A673 (cell line): ENCODE results near the gene CNNM2. TPM values are rescaled to one million over a fixed set of nuclear protein-coding genes. Genes with fewer than 3 reads are reported as not detected.
"Not testable (repeated sequence)": the region's sequence is repeated elsewhere in the genome, so short reads cannot be mapped to it uniquely, and the experiment has no call there.

Experiments
- BruUV-seq: library from RNA; stranded (reverse); fragments of 400-500 nt; replicated peaks from 2 replicates; lab custom pipeline; 2021; lab: Mats Ljungman, UMichigan
- CTCF ChIA-PET: fragments of 300-600 bp; sonication (Branson Sonifier 250); formaldehyde crosslinking; loops from one replicate; lab custom pipeline; 2022; ENCODE audit warnings: antibody characterized with exemption; lab: Charles Lee
- POLR2A ChIA-PET: fragments of 300-600 bp; sonication (Branson Sonifier 250); formaldehyde crosslinking; loops from one replicate; lab custom pipeline; 2022; ENCODE audit warnings: antibody characterized with exemption; ENCODE audit not compliant: low non-redundant PET; lab: Charles Lee
- DNase-seq: peaks from one replicate; pipeline ENCODE4 v3.0.0-alpha.2; 2015; ENCODE audit warnings: low spot score
- H3K27ac ChIP-seq: fragments of 200-600 bp; sonication (generic); 2 replicates; pipeline ENCODE4 v1.5.1; 2016; ENCODE audit warnings: mixed run types, low read depth, mild to moderate bottlenecking, mixed read lengths, antibody characterized with exemption, low read length; ENCODE audit not compliant: poor library complexity, severe bottlenecking
- H3K27me3 ChIP-seq: fragments of 200-600 bp; sonication (generic); replicated peaks from 2 replicates; pipeline ENCODE4 v1.6.1; 2017; ENCODE audit warnings: mixed run types, low read depth, mild to moderate bottlenecking, mixed read lengths, antibody characterized with exemption, low read length; ENCODE audit not compliant: insufficient read depth, poor library complexity
- H3K36me3 ChIP-seq: fragments of 200-600 bp; sonication (generic); 2 replicates; pipeline ENCODE4 v1.6.1; 2016; ENCODE audit warnings: mixed run types, mild to moderate bottlenecking, mixed read lengths, antibody characterized with exemption, low read length; ENCODE audit not compliant: insufficient read depth, poor library complexity, severe bottlenecking
- H3K4me1 ChIP-seq: fragments of 200-600 bp; sonication (generic); 2 replicates; pipeline ENCODE4 v1.6.1; 2017; ENCODE audit warnings: mixed run types, mild to moderate bottlenecking, mixed read lengths, antibody characterized with exemption, low read length; ENCODE audit not compliant: insufficient read depth, poor library complexity, severe bottlenecking
- H3K4me3 ChIP-seq: fragments of 200-600 bp; sonication (generic); 2 replicates; pipeline ENCODE4 v1.5.1; 2016; ENCODE audit warnings: low read depth, mixed run types, mild to moderate bottlenecking, mixed read lengths, low read length; ENCODE audit not compliant: poor library complexity, severe bottlenecking
- H3K9me3 ChIP-seq: fragments of 200-600 bp; sonication (generic); 2 replicates; pipeline ENCODE4 v1.6.1; 2016; ENCODE audit warnings: mixed run types, low read depth, mild to moderate bottlenecking, mixed read lengths, antibody characterized with exemption, low read length; ENCODE audit not compliant: poor library complexity, severe bottlenecking
- CTCF ChIP-seq: fragments of 300-800, 200-600 bp; sonication (generic); conservative IDR thresholded peaks from 2 replicates; pipeline ENCODE4 v1.5.1; 2017; ENCODE audit warnings: low read depth, mild to moderate bottlenecking, antibody characterized with exemption, low read length, moderate library complexity, mixed read lengths
- EZH2 ChIP-seq: fragments of 200-600 bp; sonication (generic); IDR thresholded peaks from 2 replicates; pipeline ENCODE4 v1.6.1; 2017; ENCODE audit warnings: borderline replicate concordance, low read depth, mild to moderate bottlenecking, mixed read lengths, antibody characterized with exemption, low read length; ENCODE audit not compliant: poor library complexity, severe bottlenecking
- intact Hi-C: fragments of 100-400 bp; cut with micrococcal nuclease; formaldehyde crosslinking; loops from one replicate; pipeline ENCODE4 v1.10.0; 2022; ENCODE audit not compliant: unreplicated experiment
- total RNA-seq: library from RNA; stranded (reverse); gene quantifications from 2 replicates; pipeline ENCODE4 v1.2.3, GENCODE V29; 2021

CNNM2 gene
- total RNA-seq, 1 experiment from 2014 or later, result 4.8 TPM

- Histone ChIP-seq H3K27me3 (no peaks in the 10 kb centered on the region), H3K9me3 (no peaks in the 10 kb centered on the region), H3K36me3 (no peaks in the 10 kb centered on the region), H3K27ac (no peak overlapping the region), H3K4me1 (no peaks in the 10 kb centered on the region), H3K4me3 (no peak overlapping the region)
- TF ChIP-seq CTCF, result no peak
- no peak for TF ChIP-seq EZH2
- intact Hi-C loops, result no loop called here
- DNase-seq, result no peak
- ChIA-PET CTCF (no interaction called here), POLR2A (no interaction called here)
- no TSS peak for BruUV-seq
These were observed 44.2 kb downstream of the CNNM2 start for GRCh38 chr10:102962267-102962666.

GRCh38 chr10:102962951-102963755, 45.1 kb downstream of the CNNM2 start:
- Histone ChIP-seq H3K36me3 (no peaks in the 10 kb centered on the region), H3K4me1 (no peaks in the 10 kb centered on the region), H3K4me3 (no peak overlapping the region), H3K27me3 (no peaks in the 10 kb centered on the region), H3K27ac (no peak overlapping the region), H3K9me3 (no peaks in the 10 kb centered on the region)
- TF ChIP-seq CTCF (no peak), EZH2 (no peak)
- intact Hi-C loops, result no loop called here
- ChIA-PET POLR2A (no interaction called here), CTCF (no interaction called here)
- no peak for DNase-seq
- BruUV-seq, result no TSS peak

- TF ChIP-seq EZH2 (no peak), CTCF (no peak)
- no peak overlapping the region for H3K27ac ChIP-seq
- no peak for DNase-seq
- H3K27me3 ChIP-seq, result no peaks in the 10 kb centered on the region
- H3K9me3 ChIP-seq, result no peaks in the 10 kb centered on the region
- no TSS peak for BruUV-seq
- intact Hi-C loops, result no loop called here
- no peaks in the 10 kb centered on the region for H3K36me3 ChIP-seq
- H3K4me3 ChIP-seq, result no peak overlapping the region
- ChIA-PET POLR2A (no interaction called here), CTCF (no interaction called here)
- H3K4me1 ChIP-seq, result no peaks in the 10 kb centered on the region
These were observed 45.6 kb downstream of the CNNM2 start for GRCh38 chr10:102963756-102964025.

- H3K4me1 ChIP-seq, H3K27ac ChIP-seq, POLR2A ChIA-PET, H3K4me3 ChIP-seq, H3K27me3 ChIP-seq, CTCF ChIA-PET, H3K9me3 ChIP-seq, DNase-seq, BruUV-seq, intact Hi-C loops, H3K36me3 ChIP-seq: not testable (repeated sequence)
These were observed 46.0 kb downstream of the CNNM2 start for GRCh38 chr10:102964064-102964463.
